Stimulated activated CD4-positive, alpha-beta T cell treated with anti-CD3 and anti-CD28 coated beads, Interleukin-2, amount 100 ng/mL, for 4 hours (primary cell): ENCODE data around the gene GALR2.

Experiments
- DNase-seq: peaks from one replicate; pipeline ENCODE4 v3.0.0-alpha.2; 2020; ENCODE audit warnings: low read depth

GALR2 gene

GRCh38 chr17:76125922-76126321 is 51.3 kb downstream of the GALR2 start:
- DNase-seq, result no peak
